ENCODE results near the gene NMNAT2.

NMNAT2 gene

GRCh38 chr1:183443466-183443865 is 25.3 kb upstream of the NMNAT2 start:
- Histone ChIP-seq H3K9me3 (no peaks in the 10 kb centered on the region), H3K36me3 (no peaks in the 10 kb centered on the region), H3K4me3 (ENCODE audit: low read depth, low read length) (no peak overlapping the region), H3K27me3 (no peaks in the 10 kb centered on the region), H3K4me1 (no peaks in the 10 kb centered on the region)
- DNase-seq: no peak
- TF ChIP-seq CTCF (IDR thresholded peaks at IDR 0.05; ENCODE audit: low read depth, low read length): no peak

GRCh38 chr1:183443011-183443410 is 24.8 kb upstream of the NMNAT2 start:
- Histone ChIP-seq H3K36me3 (no peaks in the 10 kb centered on the region), H3K9me3 (no peaks in the 10 kb centered on the region), H3K4me1 (no peaks in the 10 kb centered on the region), H3K4me3 (ENCODE audit: low read depth, low read length) (no peak overlapping the region), H3K27me3 (no peaks in the 10 kb centered on the region)
- TF ChIP-seq CTCF (IDR thresholded peaks at IDR 0.05; ENCODE audit: low read depth, low read length): no peak
- DNase-seq: no peak

GRCh38 chr1:183438060-183438459 is 19.9 kb upstream of the NMNAT2 start:
- no peaks in the 10 kb centered on the region for H3K4me1 ChIP-seq
- no peak for TF ChIP-seq CTCF (IDR thresholded peaks at IDR 0.05; ENCODE audit: low read depth, low read length)
- no peaks in the 10 kb centered on the region for H3K9me3 ChIP-seq
- H3K27me3 ChIP-seq: no peaks in the 10 kb centered on the region
- DNase-seq: no peak
- no peaks in the 10 kb centered on the region for H3K36me3 ChIP-seq
- no peak overlapping the region for H3K4me3 ChIP-seq (ENCODE audit: low read depth, low read length)

GRCh38 chr1:183435497-183435896 is 17.3 kb upstream of the NMNAT2 start:
- H3K4me1 ChIP-seq: no peaks in the 10 kb centered on the region
- no peak overlapping the region for H3K4me3 ChIP-seq (ENCODE audit: low read depth, low read length)
- H3K36me3 ChIP-seq: no peaks in the 10 kb centered on the region
- DNase-seq: no peak
- H3K9me3 ChIP-seq: no peaks in the 10 kb centered on the region
- no peak for TF ChIP-seq CTCF (IDR thresholded peaks at IDR 0.05; ENCODE audit: low read depth, low read length)
- H3K27me3 ChIP-seq: no peaks in the 10 kb centered on the region

- H3K4me1 ChIP-seq: no peaks in the 10 kb centered on the region
- no peak for DNase-seq
- no peak for TF ChIP-seq CTCF (IDR thresholded peaks at IDR 0.05; ENCODE audit: low read depth, low read length)
- no peaks in the 10 kb centered on the region for H3K27me3 ChIP-seq
- H3K36me3 ChIP-seq: no peaks in the 10 kb centered on the region
- H3K9me3 ChIP-seq: no peaks in the 10 kb centered on the region
- H3K4me3 ChIP-seq (ENCODE audit: low read depth, low read length): no peak overlapping the region
These were observed 15.5 kb upstream of the NMNAT2 start for GRCh38 chr1:183433703-183434102.

GRCh38 chr1:183432548-183432875 is 14.3 kb upstream of the NMNAT2 start:
- no peak for DNase-seq
- Histone ChIP-seq H3K4me1 (no peaks in the 10 kb centered on the region), H3K4me3 (ENCODE audit: low read depth, low read length) (no peak overlapping the region), H3K27me3 (no peaks in the 10 kb centered on the region), H3K9me3 (no peaks in the 10 kb centered on the region), H3K36me3 (no peaks in the 10 kb centered on the region)
- no peak for TF ChIP-seq CTCF (IDR thresholded peaks at IDR 0.05; ENCODE audit: low read depth, low read length)
